Measurements from ENCODE around the gene BEND5.

Gene BEND5

DNA sequence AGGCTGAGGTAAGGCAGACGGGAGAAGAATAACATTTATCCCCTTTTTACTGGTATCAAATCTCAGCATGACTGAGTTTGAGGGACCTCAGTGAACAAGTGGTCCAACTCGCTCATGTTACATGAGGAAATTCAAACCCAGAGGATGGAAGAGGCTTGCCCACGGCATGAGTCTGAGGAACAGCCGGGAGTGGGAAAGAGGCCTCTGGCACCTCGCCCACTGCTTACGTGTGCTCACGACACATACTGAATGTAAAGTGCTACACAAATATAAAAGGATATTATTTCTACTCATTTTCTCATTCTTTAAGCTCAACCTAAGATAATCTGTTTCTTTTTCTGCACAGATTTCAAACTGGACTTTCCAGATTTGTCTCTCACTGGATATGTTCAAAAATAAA is 14.7 kb downstream of the BEND5 start:
- DNase-seq, result no peak

DNA sequence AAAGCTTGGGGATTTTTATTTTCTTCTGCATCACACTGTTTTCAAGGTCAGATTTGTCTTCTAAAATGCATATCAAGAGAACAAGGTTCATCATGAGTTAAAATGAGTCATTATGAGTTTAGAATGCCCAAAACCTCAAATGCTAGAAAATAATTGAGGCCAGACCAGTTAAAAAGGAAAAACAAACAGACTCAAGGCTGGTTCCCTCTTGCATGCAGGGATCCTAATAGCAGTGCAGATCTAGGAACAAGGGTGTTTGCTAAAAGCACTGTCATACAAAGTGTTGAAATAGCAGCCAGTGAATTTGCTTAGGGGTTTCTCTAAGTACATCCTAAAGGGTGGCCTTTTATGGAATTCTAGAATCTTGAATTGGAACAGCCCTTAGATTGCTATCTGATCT is 15.3 kb downstream of the BEND5 start:
- DNase-seq, result no peak

DNA sequence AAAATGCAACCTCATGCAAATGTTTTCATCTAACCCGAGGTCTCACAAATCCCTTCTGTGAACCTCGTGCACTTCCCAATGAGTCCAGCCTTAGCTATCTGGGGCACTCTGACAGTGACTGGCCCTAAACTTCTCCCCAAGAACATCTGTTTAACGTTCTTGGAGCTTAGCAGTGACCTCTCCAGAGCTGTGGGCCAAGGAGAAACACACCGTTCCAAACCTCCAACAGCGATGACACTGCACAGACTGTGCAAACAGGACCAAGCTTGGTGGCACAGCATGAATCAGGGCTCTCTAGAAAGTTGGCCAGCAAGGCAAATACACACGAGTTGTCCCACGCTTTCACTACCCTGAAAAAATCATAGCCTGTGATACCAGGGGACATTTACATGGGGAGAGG is 15.8 kb downstream of the BEND5 start:
- DNase-seq, result no peak

DNA sequence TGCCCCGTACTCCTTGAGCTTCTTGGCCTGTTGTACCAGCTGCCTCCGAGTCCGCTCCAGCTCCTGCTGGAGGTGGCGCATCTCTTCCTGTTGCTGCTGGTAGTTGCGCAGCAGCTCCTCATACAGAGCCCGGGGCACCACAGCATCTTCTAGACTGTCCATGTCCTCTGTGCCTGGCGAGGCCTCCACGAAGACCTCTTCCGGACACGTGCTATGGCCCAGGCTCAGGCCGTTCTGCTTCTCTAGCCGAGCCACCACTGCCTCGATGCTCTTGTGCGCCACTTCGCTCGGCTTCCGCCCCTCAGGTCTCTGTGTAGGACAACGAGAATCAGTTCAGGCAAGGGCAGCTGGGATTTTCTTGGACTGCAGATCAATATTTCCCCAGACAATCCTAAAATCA is 17.7 kb downstream of the BEND5 start:
- no peak for DNase-seq

DNA sequence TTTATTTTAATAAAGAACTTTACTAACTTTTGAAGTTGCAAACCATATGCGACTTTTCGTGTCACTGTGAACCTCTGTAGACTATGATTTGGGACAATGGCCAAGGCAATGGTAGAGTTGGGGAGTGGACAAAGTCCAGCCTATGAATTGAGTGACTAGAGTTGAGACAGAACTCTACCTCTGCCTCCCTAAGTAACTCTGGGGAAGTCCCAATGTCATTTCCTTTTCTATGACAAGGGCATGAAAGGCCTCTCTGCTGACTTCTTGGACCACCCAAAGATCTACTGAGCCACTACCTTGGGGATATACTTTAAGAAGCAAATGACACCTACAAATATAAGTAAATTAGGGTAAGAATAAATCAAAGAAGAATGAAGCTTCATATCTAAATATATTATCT is 19.3 kb downstream of the BEND5 start:
- DNase-seq, result no peak

DNA sequence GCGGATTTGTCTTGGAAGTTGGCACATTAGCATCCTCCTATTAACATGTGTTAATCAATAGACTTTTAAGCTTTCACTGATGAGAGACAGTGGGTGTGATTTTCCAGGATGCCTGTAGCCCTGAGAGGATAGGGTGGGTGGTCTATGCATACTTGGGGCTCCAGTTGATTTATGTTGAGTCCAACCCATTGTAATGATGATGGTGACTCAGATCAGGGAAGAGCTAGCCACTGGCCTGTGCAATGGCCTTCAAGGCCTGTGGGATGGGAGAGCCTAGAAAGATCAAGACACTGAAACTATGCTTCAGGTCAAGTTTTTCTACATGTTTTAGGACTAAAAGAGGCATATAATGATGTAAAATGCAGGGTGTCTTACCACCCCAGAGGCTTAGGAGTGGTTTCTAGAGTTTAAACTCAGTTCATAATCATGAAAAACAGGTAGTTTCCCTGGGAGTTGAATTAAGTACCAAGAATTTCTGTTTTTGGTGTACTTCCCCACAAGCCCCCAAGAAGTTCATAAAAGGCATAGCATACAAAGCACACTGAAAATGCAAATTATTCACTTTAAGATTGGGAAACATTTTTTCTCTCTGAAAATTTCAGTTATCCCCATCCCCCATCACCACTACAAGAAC is 19.9 kb downstream of the BEND5 start:
- DNase-seq, result no peak

DNA sequence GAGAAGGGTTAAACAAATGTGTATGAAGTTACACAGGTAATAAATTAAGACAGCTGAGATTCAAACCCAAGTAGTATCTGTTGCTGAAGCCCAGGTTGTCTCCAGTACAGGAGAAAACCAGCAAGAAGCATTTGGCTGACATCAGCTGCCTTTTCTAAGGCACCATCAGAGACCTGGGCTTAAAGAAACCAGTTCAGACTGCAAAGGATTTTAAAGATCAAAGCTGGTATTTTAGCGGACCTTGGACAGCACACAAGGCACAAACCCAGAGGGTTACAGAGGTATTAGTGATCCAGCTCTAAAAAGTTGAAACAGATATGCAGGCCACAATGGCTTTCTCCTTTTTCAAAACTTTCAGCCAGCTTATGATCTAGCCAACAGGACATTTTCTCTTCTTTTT is 23.4 kb downstream of the BEND5 start:
- DNase-seq, result no peak

DNA sequence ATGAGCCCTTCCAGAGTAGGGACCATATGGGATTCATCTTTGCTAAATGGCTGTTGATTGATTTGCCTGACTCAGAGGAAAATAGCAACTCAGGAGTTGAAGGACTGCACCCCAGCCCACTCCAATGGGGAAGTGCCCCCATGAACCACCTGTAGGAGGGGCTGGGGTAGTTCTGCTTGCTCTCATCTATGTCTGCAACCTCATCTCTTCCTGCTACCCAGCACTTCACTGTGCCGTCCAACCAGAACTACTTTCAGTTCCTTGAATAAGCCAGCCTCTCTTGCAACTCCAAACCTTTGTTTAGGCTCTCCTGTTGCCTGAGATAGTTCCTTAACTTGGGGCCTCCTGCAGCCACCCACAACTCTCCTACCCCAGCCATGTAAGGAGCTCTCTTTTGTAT is 26.6 kb downstream of the BEND5 start:
- DNase-seq, result no peak

DNA sequence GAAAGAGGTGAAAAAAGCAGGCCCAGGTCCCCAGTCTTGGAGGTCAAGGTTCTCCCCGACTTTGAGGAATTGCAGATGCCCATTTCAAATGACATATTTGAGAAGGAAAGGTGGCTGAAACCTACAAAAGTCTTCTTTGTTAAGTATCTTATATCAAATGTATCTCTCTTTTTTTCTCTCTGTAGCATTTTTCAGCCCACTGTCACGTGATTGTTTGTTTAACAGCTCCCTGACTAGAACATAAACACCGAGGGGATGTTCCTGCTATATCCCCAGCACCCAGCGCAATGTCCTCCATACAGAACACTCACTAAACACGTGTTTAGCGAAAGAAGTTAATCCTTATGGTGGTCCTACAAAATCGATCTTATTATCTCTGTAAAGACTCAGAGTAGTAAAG is 27.6 kb downstream of the BEND5 start:
- DNase-seq, result no peak

DNA sequence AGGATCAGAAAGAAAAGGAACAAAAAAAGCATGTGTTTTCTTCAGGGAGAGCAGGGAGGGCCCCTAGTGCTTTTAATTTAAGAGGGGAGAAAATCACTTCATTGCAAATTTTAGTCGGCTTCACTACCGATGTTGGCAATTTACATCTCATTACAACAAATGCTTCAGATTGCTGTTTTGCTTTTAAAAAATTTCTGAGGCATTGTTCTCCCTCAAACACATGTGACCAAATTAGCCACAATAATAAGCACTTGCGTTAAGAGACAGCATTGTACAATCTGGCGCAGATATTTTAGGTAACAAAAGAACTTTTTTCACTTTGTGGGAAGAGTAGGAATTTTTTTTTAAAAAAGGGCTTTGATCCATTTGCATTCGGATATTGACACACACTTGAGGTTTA is 29.8 kb downstream of the BEND5 start:
- DNase-seq, result no peak

DNA sequence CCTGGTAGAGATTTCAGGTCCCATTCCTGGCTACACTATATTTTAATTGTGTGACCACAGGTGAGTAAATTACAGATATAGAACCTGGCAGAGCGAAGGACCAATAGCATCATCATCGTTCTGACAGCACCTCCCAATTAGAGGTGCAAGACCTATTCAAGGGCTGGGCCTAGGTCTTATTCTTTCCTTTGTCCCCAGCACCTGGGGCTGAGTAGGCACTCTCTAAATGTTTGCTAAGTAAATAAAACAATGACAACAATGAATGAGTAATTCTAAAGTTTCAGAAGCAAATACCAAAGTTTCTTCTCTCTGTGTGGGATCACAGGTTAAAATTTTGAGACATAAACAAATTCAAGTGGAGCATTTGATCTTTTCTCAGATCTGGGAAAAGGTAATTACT is 32.7 kb downstream of the BEND5 start:
- no peak for DNase-seq

DNA sequence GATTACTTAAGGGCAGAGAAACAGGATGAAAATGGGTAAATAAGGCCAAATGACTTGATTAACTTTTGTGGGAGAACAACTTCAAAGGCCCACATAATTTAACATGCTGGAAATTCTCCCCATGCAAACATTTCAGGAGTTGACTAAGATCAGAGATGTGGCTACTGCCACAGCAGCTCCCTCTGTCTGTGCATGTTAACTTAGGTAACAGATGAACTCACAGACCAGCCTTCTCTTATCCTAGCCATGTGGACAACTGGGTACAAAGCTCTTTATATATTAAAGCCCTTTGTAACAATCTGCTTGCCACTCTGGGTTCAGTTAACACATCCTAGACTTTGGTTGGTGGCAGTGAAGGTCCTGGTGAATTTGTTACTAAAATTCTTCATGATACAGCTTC is 33.2 kb downstream of the BEND5 start:
- DNase-seq, result no peak

DNA sequence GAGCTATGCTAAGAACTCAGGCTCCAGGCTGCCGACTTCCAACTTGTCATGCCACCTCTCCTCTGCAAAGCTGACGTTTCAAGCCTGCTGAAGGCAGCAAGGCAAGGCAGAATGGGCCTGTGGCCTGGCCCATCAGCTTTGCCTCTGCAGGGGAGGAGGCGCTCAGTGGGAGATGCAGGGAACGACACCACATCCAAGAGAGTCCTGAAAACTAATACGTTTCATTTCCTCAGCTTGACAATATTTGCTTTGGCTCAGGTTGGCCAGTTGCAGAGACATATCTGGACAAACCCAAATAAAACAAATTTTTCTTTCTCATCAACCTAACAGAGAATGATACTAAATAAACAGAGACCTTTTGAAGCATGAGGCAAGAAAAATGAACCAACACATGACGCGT is 35.3 kb downstream of the BEND5 start:
- no peak for DNase-seq

DNA sequence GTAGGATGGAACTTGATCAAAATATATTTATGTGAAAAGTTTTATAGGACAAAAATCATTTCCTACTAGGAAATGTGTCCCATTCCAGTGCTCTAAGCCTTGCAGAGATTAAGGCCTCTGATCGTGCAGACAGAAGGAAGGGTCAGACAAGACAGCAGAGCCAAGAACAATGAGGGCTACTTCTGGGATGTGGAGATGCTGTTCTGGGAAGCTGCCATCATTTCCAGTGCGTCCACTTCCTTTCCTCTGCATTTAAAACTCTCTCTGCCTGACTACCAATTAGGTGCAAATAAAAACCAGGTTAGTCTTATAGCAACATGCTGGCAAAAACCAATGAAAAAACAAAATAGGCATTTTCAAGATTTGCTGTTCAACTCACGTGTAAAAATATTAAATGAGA is 36.1 kb downstream of the BEND5 start:
- no peak for DNase-seq

DNA sequence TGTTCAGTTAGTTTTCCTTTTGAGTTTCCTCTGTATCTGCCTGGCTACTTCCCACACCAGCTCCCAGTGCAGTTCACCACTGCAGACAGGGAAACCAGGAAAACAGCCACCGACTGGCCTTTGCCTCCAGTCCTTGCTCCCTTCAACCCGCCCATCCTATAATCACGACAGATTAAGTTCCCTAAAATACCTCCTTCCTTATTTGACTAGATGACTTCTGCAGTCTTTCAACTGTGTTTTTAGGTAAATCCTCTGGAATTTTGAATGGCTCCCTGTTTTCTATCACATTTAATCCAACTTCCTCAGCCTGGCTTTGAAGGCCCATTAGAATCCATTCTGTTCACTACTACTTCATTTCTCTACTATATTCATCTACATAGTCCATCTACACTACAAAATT is 37.6 kb downstream of the BEND5 start:
- DNase-seq, result no peak

DNA sequence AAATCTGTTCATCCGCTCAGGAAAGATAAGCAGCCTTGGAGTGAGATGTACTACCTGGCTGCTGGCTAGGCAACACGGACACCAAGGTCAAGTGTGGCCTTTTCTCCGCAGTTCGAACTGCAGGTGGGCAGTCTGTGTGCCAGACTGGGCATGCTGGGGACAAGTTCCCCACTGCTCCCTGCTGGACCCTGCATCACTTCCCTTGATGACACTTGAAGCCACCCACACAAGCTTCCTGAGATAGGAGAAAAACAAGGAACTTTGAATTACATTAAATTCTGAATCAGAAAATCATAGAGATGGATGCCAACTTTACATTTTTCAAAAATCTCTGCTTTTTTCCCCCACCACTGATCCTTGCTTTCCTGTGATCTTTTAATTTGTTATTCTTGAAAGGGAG is 38.3 kb downstream of the BEND5 start:
- no peak for DNase-seq

DNA sequence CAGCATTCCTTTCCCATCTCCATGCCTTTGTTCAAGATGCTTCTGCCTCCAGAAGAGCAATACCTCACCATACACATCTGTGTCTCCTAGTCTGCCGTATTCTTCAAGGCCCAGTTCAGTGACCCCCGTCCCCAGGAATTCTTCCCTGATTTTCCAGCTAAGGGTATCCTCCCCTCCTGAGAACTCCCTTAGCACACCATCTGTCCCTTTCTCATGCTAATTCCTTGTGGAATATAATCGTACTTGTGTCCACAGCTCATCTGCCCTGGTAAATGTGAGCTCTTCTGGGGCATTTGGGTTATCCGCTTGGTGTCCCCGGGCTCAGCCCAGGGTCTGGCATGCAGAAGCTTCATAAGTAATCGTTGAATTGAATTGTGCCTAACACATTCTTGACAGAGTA is 40.9 kb downstream of the BEND5 start:
- no peak for DNase-seq

DNA sequence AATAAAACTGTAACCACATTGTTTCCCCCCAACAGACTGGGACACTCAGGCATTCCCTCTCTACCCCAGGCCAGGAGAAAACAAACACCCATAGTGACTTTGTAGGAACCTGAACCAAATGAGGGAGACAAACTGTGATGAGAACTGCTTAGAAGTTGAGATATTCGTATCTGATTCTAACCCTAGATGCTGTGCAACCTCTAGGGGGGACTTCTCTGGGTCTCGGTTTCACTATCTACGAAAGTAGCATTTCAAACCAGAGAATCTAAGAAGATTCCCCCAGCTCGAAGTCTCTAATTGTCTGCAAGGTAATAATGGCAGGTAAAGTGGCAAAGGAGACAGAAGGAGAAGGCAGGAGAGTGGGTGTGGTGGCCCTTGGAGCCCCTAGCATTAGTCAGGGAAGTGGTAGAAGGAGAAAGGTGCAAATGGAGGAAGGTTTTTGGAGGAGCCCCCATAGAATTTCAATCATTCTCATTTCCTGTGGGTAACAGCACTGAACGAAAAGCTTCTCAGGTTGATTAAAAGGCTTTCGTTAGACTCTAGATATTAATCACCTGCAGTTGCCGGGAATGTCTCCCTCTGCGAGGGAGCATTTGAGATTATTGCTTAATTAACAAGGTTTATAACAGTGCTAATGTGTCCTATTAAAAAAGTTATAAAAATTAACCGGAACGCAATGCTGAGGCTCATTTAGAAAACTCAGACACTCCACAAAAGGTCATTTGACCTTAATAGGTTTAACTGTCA is 46.4 kb downstream of the BEND5 start:
- no peak for DNase-seq

DNA sequence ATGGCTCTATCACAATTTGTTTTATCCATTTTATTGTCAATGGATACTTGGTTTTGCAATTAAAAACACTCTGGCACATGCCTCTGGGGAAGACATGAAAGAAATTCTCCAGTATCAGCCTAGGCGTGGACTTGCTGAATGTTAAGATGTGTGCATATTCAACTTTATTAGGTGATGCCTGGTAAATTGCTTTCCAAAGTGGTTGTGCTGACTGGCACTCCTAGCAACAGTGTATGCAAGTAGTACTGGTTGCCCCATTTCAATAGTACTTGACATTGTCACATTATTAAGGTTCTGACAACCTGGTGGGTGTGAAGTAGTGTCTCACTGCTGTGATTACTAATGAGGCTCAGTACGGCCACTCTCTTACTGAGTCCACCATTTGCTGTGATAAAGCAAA is 48.1 kb downstream of the BEND5 start:
- no peak for DNase-seq

DNA sequence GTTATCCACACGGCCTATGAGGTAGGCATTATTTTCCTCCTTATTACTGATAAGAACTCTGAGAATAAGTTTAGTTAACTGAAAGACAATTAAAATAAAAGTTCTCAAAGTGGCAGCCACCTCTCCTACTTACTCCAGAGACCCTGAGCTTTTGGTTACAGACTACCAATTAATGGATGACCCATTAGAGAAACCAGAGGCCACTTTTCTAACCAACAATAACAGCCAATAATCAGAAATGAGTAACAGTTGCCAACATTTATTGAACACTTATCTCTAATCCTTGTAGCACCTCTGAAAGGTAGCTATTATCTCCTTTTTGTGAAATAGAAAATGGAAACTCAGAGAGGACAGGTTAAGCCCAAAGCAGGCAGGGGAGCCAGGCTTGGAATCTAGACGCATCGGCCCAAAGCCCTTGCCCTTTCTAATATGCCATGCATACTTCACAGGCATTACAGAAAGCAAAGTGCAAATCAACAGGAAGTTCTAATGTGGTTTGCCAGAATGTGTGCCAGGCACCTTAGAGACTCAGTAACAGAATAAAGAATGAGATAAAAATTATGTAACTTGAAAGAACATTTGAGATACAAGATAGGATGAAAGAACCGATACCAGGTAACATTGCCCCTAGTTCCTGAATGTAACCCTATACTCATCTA is 50.0 kb downstream of the BEND5 start:
- DNase-seq, result no peak

DNA sequence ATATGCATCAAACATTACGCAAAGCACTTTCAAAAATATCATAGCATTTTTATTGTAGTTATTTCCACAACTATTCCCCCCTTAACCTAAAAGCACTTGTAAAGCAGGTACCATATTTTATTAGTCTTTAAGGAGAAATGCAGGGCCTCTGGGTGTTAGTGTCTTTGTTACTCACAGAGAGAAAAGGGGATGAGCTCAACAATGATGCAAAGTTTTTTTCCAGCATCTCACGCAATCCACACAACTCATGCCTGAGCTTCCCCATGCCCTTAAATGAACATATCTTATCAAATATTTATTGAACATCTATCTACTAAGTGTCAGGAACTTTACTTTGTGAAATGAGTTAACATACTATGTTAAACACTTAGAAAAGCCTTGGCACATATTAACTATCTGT is 50.6 kb downstream of the BEND5 start:
- no peak for DNase-seq

DNA sequence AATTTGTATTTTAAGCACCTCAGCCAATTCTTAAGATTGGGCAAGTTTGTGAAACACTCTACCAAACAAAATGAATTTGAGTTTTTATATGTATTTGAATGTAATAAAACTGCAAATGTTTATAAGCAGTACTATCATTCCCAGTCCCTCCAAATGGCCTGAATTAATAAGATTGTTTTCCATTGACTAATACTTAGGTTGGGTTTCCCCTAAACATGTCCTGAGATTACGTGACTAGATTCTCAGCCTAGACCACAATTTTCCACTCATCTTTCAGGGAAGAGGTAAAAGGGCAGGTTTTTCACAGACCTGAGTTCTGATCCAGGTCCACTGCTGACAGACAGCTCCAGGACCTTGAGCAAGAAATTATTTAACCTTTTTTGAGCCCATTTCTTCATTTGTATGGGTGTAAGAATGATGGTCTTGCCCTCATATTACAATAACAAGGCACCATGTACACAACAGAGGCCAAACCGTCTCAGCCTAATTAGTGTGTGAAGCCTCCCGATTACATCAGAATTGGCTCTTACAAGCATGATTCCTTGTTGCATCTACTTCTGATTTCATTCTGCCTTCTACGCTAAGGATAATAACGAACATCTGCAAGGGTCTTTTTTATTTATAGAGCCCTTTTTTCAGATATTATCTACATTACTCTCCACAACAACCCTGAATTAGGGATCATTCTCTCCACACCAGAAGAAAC is 51.2 kb downstream of the BEND5 start:
- DNase-seq, result no peak

DNA sequence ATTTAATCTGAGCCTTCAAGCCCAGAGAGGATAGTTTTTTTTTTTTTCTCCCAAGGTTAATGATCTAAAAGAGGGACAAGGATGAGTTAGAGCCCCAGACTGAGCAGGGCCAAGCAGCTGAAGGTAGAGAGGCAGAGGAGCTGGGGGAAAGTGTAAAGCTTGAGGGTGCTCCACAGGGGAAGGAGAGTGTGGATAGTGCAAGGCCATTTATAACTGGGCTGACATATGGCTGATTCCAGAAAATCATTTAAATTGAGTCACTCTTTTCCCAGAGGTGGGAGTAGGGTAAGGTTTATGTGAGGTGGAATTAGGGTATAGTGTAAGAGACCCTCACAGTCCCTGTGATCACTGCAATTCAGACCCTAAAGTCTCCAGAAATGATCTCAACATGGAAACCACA is 55.8 kb downstream of the BEND5 start:
- DNase-seq, result no peak

DNA sequence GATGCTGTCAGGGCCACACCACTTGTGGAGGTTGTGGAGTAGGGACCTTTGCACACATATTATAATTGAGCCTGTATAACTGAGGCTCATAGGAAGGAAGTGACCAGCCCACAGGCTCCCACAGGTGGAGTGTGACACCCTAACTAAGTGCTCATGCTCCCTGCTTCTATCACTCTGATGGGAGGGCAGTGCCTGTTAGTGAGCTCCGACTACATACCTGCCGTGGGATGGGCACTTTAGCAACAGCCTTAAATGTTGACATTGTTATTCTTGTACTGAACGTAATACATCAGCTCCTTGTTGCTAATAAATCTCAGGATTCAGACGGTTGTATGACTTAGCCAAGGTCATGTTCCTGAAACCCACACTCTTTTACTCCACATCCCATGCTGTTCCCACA is 58.0 kb downstream of the BEND5 start:
- no peak for DNase-seq

Data from GDM1 (cell line).